Liver (tissue), 9 donors: ENCODE data around the gene ZNF846. TPM values are rescaled to one million over a fixed set of nuclear protein-coding genes. Genes with fewer than 3 reads are reported as not detected.

Experiments
- DNase-seq: peaks from one replicate; pipeline ENCODE4 v3.0.0-alpha.2; 2017; ENCODE audit warnings: low spot score
- H3K27ac ChIP-seq, 2 donors: one replicate each; pipeline ENCODE4 v1.7.0; 2013; ENCODE audit warnings: inconsistent platforms in 2 of 2, low read length in 2 of 2, control low read depth in 1 of 2, low read depth in 1 of 2, mild to moderate bottlenecking in 1 of 2
- H3K27me3 ChIP-seq, 4 donors: one replicate each; pipeline versions ENCODE4 v1.6.1 to v1.7.0; 2013; ENCODE audit warnings: low read length in 3 of 4, inconsistent platforms in 1 of 4, mild to moderate bottlenecking in 1 of 4, moderate library complexity in 1 of 4; ENCODE audit not compliant: control insufficient read depth in 4 of 4, insufficient read depth in 4 of 4
- H3K36me3 ChIP-seq, 4 donors: one replicate each; pipeline versions ENCODE4 v1.6.1 to v1.7.0; 2013; ENCODE audit warnings: low read length in 3 of 4, mild to moderate bottlenecking in 3 of 4, low read depth in 1 of 4, moderate library complexity in 1 of 4; ENCODE audit not compliant: control insufficient read depth in 4 of 4, insufficient read depth in 3 of 4
- H3K4me1 ChIP-seq, 4 donors: one replicate each; pipeline versions ENCODE4 v1.6.1 to v1.7.0; 2013; ENCODE audit warnings: low read length in 3 of 4, mild to moderate bottlenecking in 3 of 4, moderate library complexity in 1 of 4; ENCODE audit not compliant: control insufficient read depth in 4 of 4, insufficient read depth in 4 of 4
- H3K4me3 ChIP-seq, 3 donors: one replicate each; pipeline versions ENCODE4 v1.6.1 to v1.7.0; 2013; ENCODE audit warnings: low read length in 3 of 3, control low read depth in 1 of 3, low read depth in 1 of 3, mild to moderate bottlenecking in 1 of 3
- H3K9ac ChIP-seq, 2 donors: one replicate each; pipeline ENCODE4 v1.7.0; 2013; ENCODE audit warnings: low read length in 2 of 2, mild to moderate bottlenecking in 2 of 2, moderate library complexity in 2 of 2, control low read depth in 1 of 2, low read depth in 1 of 2
- H3K9me3 ChIP-seq, 4 donors: one replicate each; pipeline versions ENCODE4 v1.6.1 to v1.7.0; 2013; ENCODE audit warnings: low read length in 3 of 4; ENCODE audit not compliant: control insufficient read depth in 4 of 4
- FOXA1 ChIP-seq: IDR thresholded peaks from 2 replicates; pipeline ENCODE4 v1.6.1; 2016; ENCODE audit warnings: antibody characterized with exemption
- FOXA2 ChIP-seq: IDR thresholded peaks from 2 replicates; pipeline ENCODE4 v1.6.1; 2016; ENCODE audit warnings: antibody characterized with exemption
- GABPA ChIP-seq, 2 donors: IDR thresholded peaks in 1 of 2; conservative IDR thresholded peaks in 1 of 2; 2 replicates each; pipeline ENCODE4 v1.6.1; 2016; ENCODE audit warnings: antibody characterized with exemption in 2 of 2, mild to moderate bottlenecking in 1 of 2, moderate library complexity in 1 of 2
- HNF4A ChIP-seq, 2 donors: conservative IDR thresholded peaks; 2 replicates each; pipeline ENCODE4 v1.6.1; 2016; ENCODE audit warnings: antibody characterized with exemption in 2 of 2, mild to moderate bottlenecking in 2 of 2
- HNF4G ChIP-seq: IDR thresholded peaks from 2 replicates; pipeline ENCODE4 v1.6.1; 2016; ENCODE audit warnings: antibody characterized with exemption
- JUND ChIP-seq, 2 donors: IDR thresholded peaks; 2 replicates each; pipeline ENCODE4 v1.6.1; 2016; ENCODE audit warnings: antibody characterized with exemption in 2 of 2
- NR2F2 ChIP-seq: IDR thresholded peaks from 2 replicates; pipeline ENCODE4 v1.6.1; 2016; ENCODE audit warnings: antibody characterized with exemption
- RAD21 ChIP-seq, 2 donors: IDR thresholded peaks; 2 replicates each; pipeline ENCODE4 v1.6.1; 2016; ENCODE audit warnings: antibody characterized with exemption in 2 of 2, mild to moderate bottlenecking in 2 of 2
- RXRA ChIP-seq, 2 donors: IDR thresholded peaks; 2 replicates each; pipeline ENCODE4 v1.6.1; 2017 to 2018; ENCODE audit warnings: antibody characterized with exemption in 2 of 2, mild to moderate bottlenecking in 1 of 2
- SP1 ChIP-seq: IDR thresholded peaks from 2 replicates; pipeline ENCODE4 v1.6.1; 2018; ENCODE audit warnings: antibody characterized with exemption, mild to moderate bottlenecking
- TAF1 ChIP-seq: conservative IDR thresholded peaks from 2 replicates; pipeline ENCODE4 v1.6.1; 2016; ENCODE audit warnings: antibody characterized with exemption, mild to moderate bottlenecking
- YY1 ChIP-seq: IDR thresholded peaks from 2 replicates; pipeline ENCODE4 v1.6.1; 2016; ENCODE audit warnings: antibody characterized with exemption, mild to moderate bottlenecking
- WGBS: extraction: QIAGEN DNeasy Blood & Tissue Kit; methylation state at CpG from one replicate; pipeline ENCODE4 v1.1.7; 2013; 5-methylcytosine and 5-hydroxymethylcytosine counted together
- polyA plus RNA-seq, 2 donors: library from polyadenylated mRNA; stranded (reverse) in 1 of 2; unstranded in 1 of 2; fragments of 200-250 nt in 1 of 2; fragments of >200 nt in 1 of 2; fragmentation: Nextera tagmentation in 1 of 2; extraction: Ambion mirVana in 1 of 2; gene quantifications; one replicate each; pipeline versions ENCODE4 v1.2.1 to v1.2.3, GENCODE V29; 2013 to 2015
- total RNA-seq, 2 donors: library from RNA; depleted of rRNA; stranded (reverse); fragments of >200 nt; gene quantifications; one replicate each; pipeline ENCODE4 v1.2.3, GENCODE V29; 2014
- TF ChIP-seq, protein P1 (sequence below): fragments of 150-350 bp; IDR thresholded peaks from 2 replicates; pipeline ENCODE4 v1.5.1; 2017; ENCODE audit warnings: improper control_type of control experiment, low read depth, low read length; ENCODE audit not compliant: missing input control
- TF ChIP-seq, protein P2 (sequence below): IDR thresholded peaks from 2 replicates; pipeline ENCODE4 v1.6.1; 2016; ENCODE audit warnings: antibody characterized with exemption, mild to moderate bottlenecking
- TF ChIP-seq, protein P3 (sequence below): IDR thresholded peaks from 2 replicates; pipeline ENCODE4 v1.6.1; 2016; ENCODE audit warnings: antibody characterized with exemption
- TF ChIP-seq, protein P4 (sequence below): IDR thresholded peaks from 2 replicates; pipeline ENCODE4 v1.6.1; 2016; ENCODE audit warnings: antibody characterized with exemption
- TF ChIP-seq, protein P5 (sequence below): IDR thresholded peaks from 2 replicates; pipeline ENCODE4 v1.6.1; 2016; ENCODE audit warnings: antibody characterized with exemption
- donor health status: healthy.
- donor health status: healthy.
- donor health status: healthy.
- donor health status: healthy.
- donor health status: healthy.

The ZNF846 gene
- total and polyA plus RNA-seq, 4 donors, result 1.6 to 9.4 (median 6.6) TPM

DNA sequence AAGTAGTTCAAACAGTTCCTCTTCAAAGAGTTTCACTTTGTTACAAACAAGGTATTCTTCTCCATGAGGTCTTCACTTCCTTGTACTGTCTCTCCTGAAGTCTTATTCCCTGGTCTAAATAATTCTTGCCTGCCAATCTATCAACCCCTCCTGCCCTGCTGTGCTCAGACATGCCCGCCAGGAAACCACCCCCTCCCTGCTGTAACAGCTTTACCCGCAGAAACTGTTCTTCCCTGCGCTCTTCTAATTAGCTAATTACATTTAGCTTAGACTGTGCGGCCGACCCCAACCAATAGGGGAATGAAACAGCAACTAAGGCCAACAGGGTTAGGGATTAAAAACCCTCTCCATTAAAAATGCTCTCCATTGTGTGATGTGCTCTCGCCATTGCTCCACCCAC is 46.7 kb downstream of the ZNF846 start:
- Histone ChIP-seq H3K9me3 (peaks cover 2 to 13% (median 10%) of the 10 kb centered on the region in 4 donors), H3K27me3 (no peaks in the 10 kb centered on the region), H3K4me1 (no peaks in the 10 kb centered on the region), H3K9ac (no peak overlapping the region), H3K36me3 (no peaks in the 10 kb centered on the region), H3K27ac (no peak overlapping the region), H3K4me3 (no peak overlapping the region)
- no peak for DNase-seq
- TF ChIP-seq FOXA1 (no peak), NR2F2 (no peak), RXRA (IDR thresholded peaks at IDR 0.05) (no peak), RAD21 (IDR thresholded peaks at IDR 0.05) (no peak), FOXA2 (no peak), HNF4G (no peak), SP1 (no peak), YY1 (no peak), GABPA (IDR thresholded peaks at IDR 0.05 in 1 of 2, conservative IDR thresholded peaks at IDR 0.05 in 1 of 2) (no peak), JUND (IDR thresholded peaks at IDR 0.05) (no peak), HNF4A (conservative IDR thresholded peaks at IDR 0.05) (no peak)
- TF ChIP-seq, protein P1, sequence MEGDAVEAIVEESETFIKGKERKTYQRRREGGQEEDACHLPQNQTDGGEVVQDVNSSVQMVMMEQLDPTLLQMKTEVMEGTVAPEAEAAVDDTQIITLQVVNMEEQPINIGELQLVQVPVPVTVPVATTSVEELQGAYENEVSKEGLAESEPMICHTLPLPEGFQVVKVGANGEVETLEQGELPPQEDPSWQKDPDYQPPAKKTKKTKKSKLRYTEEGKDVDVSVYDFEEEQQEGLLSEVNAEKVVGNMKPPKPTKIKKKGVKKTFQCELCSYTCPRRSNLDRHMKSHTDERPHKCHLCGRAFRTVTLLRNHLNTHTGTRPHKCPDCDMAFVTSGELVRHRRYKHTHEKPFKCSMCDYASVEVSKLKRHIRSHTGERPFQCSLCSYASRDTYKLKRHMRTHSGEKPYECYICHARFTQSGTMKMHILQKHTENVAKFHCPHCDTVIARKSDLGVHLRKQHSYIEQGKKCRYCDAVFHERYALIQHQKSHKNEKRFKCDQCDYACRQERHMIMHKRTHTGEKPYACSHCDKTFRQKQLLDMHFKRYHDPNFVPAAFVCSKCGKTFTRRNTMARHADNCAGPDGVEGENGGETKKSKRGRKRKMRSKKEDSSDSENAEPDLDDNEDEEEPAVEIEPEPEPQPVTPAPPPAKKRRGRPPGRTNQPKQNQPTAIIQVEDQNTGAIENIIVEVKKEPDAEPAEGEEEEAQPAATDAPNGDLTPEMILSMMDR, result no peak
- TF ChIP-seq, protein P2, sequence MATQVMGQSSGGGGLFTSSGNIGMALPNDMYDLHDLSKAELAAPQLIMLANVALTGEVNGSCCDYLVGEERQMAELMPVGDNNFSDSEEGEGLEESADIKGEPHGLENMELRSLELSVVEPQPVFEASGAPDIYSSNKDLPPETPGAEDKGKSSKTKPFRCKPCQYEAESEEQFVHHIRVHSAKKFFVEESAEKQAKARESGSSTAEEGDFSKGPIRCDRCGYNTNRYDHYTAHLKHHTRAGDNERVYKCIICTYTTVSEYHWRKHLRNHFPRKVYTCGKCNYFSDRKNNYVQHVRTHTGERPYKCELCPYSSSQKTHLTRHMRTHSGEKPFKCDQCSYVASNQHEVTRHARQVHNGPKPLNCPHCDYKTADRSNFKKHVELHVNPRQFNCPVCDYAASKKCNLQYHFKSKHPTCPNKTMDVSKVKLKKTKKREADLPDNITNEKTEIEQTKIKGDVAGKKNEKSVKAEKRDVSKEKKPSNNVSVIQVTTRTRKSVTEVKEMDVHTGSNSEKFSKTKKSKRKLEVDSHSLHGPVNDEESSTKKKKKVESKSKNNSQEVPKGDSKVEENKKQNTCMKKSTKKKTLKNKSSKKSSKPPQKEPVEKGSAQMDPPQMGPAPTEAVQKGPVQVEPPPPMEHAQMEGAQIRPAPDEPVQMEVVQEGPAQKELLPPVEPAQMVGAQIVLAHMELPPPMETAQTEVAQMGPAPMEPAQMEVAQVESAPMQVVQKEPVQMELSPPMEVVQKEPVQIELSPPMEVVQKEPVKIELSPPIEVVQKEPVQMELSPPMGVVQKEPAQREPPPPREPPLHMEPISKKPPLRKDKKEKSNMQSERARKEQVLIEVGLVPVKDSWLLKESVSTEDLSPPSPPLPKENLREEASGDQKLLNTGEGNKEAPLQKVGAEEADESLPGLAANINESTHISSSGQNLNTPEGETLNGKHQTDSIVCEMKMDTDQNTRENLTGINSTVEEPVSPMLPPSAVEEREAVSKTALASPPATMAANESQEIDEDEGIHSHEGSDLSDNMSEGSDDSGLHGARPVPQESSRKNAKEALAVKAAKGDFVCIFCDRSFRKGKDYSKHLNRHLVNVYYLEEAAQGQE, result no peak
- TF ChIP-seq, protein P3, sequence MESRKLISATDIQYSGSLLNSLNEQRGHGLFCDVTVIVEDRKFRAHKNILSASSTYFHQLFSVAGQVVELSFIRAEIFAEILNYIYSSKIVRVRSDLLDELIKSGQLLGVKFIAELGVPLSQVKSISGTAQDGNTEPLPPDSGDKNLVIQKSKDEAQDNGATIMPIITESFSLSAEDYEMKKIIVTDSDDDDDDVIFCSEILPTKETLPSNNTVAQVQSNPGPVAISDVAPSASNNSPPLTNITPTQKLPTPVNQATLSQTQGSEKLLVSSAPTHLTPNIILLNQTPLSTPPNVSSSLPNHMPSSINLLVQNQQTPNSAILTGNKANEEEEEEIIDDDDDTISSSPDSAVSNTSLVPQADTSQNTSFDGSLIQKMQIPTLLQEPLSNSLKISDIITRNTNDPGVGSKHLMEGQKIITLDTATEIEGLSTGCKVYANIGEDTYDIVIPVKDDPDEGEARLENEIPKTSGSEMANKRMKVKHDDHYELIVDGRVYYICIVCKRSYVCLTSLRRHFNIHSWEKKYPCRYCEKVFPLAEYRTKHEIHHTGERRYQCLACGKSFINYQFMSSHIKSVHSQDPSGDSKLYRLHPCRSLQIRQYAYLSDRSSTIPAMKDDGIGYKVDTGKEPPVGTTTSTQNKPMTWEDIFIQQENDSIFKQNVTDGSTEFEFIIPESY, result no peak
- TF ChIP-seq, protein P4, sequence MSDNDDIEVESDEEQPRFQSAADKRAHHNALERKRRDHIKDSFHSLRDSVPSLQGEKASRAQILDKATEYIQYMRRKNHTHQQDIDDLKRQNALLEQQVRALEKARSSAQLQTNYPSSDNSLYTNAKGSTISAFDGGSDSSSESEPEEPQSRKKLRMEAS, result no peak
- 43% methylated on average over 6 of the region's 6 CpGs for WGBS

DNA sequence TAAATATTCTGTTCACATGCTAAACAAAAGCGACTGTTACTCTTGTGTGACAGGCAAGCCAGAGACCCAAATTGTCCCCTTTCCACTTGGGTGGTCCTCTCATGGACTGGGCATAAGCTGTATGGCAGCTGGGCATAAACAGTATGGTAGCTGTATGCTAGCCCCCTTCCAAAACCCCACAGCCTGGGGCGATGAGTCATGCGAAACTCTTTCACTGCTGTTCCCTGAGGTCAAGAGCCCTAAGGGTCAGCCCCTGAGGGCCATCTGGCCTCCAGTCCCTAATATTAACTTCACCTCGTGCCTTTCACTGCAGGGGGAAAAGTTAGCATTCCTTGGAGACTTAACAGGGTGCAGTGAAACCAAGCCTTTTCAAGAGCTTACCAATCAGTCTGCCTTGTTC is 48.0 kb downstream of the ZNF846 start:
- H3K27me3 ChIP-seq, result no peaks in the 10 kb centered on the region
- no peak overlapping the region for H3K27ac ChIP-seq
- DNase-seq, result no peak
- WGBS, result 63% methylated on average over 4 of the region's 4 CpGs
- H3K9ac ChIP-seq, result no peak overlapping the region
- TF ChIP-seq RAD21 (IDR thresholded peaks at IDR 0.05), result no peak
- TF ChIP-seq FOXA1, result no peak
- TF ChIP-seq JUND (IDR thresholded peaks at IDR 0.05), result no peak
- TF ChIP-seq, protein P2, result no peak
- TF ChIP-seq TAF1, result no peak
- TF ChIP-seq, protein P4, result no peak
- TF ChIP-seq, protein P5, sequence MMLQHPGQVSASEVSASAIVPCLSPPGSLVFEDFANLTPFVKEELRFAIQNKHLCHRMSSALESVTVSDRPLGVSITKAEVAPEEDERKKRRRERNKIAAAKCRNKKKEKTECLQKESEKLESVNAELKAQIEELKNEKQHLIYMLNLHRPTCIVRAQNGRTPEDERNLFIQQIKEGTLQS, result no peak
- TF ChIP-seq GABPA (IDR thresholded peaks at IDR 0.05 in 1 of 2, conservative IDR thresholded peaks at IDR 0.05 in 1 of 2), result no peak
- TF ChIP-seq HNF4G, result no peak
- TF ChIP-seq RXRA (IDR thresholded peaks at IDR 0.05), result no peak
- TF ChIP-seq SP1, result no peak
- no peaks in the 10 kb centered on the region for H3K4me1 ChIP-seq
- no peaks in the 10 kb centered on the region for H3K36me3 ChIP-seq
- peaks cover 2 to 13% (median 10%) of the 10 kb centered on the region in 4 donors for H3K9me3 ChIP-seq
- H3K4me3 ChIP-seq, result no peak overlapping the region
